MCF 10A (cell line): ENCODE data around the gene CDH12. TPM values are rescaled to one million over a fixed set of nuclear protein-coding genes. Genes with fewer than 3 reads are reported as not detected.

Experiments
- BruUV-seq: library from RNA; stranded (reverse); fragments of 400-500 nt; replicated peaks from 2 replicates; lab custom pipeline; 2021; lab: Mats Ljungman, UMichigan
- CTCF ChIA-PET: fragments of 300-600 bp; sonication (Branson Sonifier 250); formaldehyde crosslinking; extraction: SDS; loops from one replicate; lab custom pipeline; 2021; ENCODE audit warnings: antibody characterized with exemption, inconsistent platforms; lab: Yijun Ruan, JAX
- POLR2A ChIA-PET: fragments of 300-600, 350-650 bp; sonication (Branson Sonifier 250); formaldehyde crosslinking; extraction: SDS; loops from one replicate; lab custom pipeline; 2020; ENCODE audit warnings: antibody characterized with exemption, inconsistent platforms; lab: Yijun Ruan, JAX
- DNase-seq: peaks from one replicate; pipeline ENCODE4 v3.0.0-alpha.2; 2018; ENCODE audit not compliant: unreplicated experiment
- H3K27ac Mint-ChIP-seq: one replicate; pipeline ENCODE4 v1.8.0; 2022; ENCODE audit warnings: mild to moderate bottlenecking, low read depth, mixed read lengths; ENCODE audit not compliant: unreplicated experiment
- H3K27me3 Mint-ChIP-seq: one replicate; pipeline ENCODE4 v1.8.0; 2022; ENCODE audit warnings: mixed read lengths; ENCODE audit not compliant: insufficient read depth, unreplicated experiment
- H3K36me3 Mint-ChIP-seq: one replicate; pipeline ENCODE4 v1.8.0; 2022; ENCODE audit warnings: mild to moderate bottlenecking, moderate library complexity, mixed read lengths; ENCODE audit not compliant: insufficient read depth, unreplicated experiment
- H3K4me1 Mint-ChIP-seq: one replicate; pipeline ENCODE4 v1.8.0; 2022; ENCODE audit warnings: mixed read lengths; ENCODE audit not compliant: insufficient read depth, unreplicated experiment
- H3K4me3 Mint-ChIP-seq: one replicate; pipeline ENCODE4 v1.8.0; 2022; ENCODE audit warnings: mild to moderate bottlenecking, moderate library complexity, mixed read lengths; ENCODE audit not compliant: unreplicated experiment
- H3K9me3 Mint-ChIP-seq: one replicate; pipeline ENCODE4 v1.8.0; 2022; ENCODE audit warnings: mixed read lengths; ENCODE audit not compliant: unreplicated experiment
- intact Hi-C: fragments of 100-400 bp; cut with micrococcal nuclease; formaldehyde crosslinking; loops from 2 replicates; pipeline ENCODE4 v1.14.1; 2022
- total RNA-seq: library from RNA; stranded (reverse); gene quantifications from 2 replicates; pipeline ENCODE4 v1.2.3, GENCODE V29; 2022
- TF ChIP-seq, protein P1 (sequence below): fragments of 200-600 bp; IDR thresholded peaks from one replicate; pipeline ENCODE4 v1.8.0; 2022; ENCODE audit warnings: antibody characterized with exemption, mild to moderate bottlenecking; ENCODE audit not compliant: unreplicated experiment

Gene CDH12
- total RNA-seq, 1 experiment from 2014 or later: not detected

DNA sequence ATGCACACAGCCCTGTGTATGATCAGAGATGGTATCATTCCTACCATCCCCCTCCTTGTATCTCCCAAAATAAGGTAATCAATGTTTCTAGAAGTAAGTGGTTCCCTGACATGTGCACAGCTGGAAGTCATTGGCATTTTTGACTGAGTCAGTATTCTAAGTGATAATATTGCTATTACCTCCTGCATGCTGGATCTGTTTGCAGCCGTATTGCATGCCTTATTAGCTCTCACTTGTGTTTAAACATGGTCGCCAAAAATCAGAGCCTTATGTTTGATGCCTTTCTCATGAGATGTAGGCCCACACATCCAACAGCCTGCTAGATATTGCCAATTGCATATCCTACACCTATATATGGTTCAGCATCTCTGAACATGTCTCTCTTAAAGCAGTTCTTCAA lies 254.3 kb downstream of the CDH12 start:
- CTCF ChIA-PET: interaction anchor here (0.7 kb wide), 1 partner anchor 129 kb away, joined by 3 read pairs; no protein-coding TSS in a partner anchor
- Mint-ChIP-seq H3K27me3 (no peaks in the 10 kb centered on the region), H3K9me3 (peaks cover 7% of the 10 kb centered on the region), H3K36me3 (no peaks in the 10 kb centered on the region), H3K4me1 (peaks cover 14% of the 10 kb centered on the region), H3K27ac (no peak overlapping the region), H3K4me3 (no peak overlapping the region)
- no peak for DNase-seq
- intact Hi-C loops: no loop called here
- BruUV-seq: no TSS peak
- TF ChIP-seq, protein P1, sequence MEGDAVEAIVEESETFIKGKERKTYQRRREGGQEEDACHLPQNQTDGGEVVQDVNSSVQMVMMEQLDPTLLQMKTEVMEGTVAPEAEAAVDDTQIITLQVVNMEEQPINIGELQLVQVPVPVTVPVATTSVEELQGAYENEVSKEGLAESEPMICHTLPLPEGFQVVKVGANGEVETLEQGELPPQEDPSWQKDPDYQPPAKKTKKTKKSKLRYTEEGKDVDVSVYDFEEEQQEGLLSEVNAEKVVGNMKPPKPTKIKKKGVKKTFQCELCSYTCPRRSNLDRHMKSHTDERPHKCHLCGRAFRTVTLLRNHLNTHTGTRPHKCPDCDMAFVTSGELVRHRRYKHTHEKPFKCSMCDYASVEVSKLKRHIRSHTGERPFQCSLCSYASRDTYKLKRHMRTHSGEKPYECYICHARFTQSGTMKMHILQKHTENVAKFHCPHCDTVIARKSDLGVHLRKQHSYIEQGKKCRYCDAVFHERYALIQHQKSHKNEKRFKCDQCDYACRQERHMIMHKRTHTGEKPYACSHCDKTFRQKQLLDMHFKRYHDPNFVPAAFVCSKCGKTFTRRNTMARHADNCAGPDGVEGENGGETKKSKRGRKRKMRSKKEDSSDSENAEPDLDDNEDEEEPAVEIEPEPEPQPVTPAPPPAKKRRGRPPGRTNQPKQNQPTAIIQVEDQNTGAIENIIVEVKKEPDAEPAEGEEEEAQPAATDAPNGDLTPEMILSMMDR: no peak
- POLR2A ChIA-PET: no interaction called here

DNA sequence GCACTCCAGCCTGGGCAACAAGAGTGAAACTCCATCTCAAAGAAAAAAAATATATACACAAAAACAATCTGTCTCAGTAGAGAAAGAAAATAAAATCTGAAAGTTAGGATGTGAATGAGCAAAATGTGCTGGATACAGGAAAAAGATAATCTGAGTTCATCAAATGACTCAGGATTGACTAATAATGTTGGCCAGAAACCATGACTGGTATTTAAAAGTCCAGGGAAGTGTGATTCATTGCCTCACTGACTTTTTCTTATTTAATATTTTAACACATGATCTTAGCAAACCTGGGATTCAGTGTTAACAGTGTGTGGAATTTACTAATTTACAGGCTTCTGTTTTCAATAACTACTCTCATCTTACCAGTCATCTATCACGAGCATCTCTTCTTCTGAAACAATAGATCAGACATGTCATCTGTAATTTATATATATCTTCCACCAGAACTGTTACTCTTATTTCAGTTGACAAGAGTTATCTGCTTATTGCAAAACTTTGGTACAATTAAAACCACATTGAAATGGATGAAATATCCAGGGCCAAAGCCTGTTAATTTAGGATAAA lies 256.7 kb downstream of the CDH12 start:
- CTCF ChIA-PET: interaction anchor here (0.7 kb wide), 1 partner anchor 83 kb away, joined by 6 read pairs; no protein-coding TSS in a partner anchor
- TF ChIP-seq, protein P1: no peak
- H3K27ac Mint-ChIP-seq: no peak overlapping the region
- H3K4me3 Mint-ChIP-seq: no peak overlapping the region
- H3K36me3 Mint-ChIP-seq: no peaks in the 10 kb centered on the region
- H3K27me3 Mint-ChIP-seq: no peaks in the 10 kb centered on the region
- DNase-seq: peak; percentile 85
- peaks cover 14% of the 10 kb centered on the region for H3K4me1 Mint-ChIP-seq
- intact Hi-C loops: no loop called here
- POLR2A ChIA-PET: no interaction called here
- BruUV-seq: no TSS peak
- no peaks in the 10 kb centered on the region for H3K9me3 Mint-ChIP-seq

DNA sequence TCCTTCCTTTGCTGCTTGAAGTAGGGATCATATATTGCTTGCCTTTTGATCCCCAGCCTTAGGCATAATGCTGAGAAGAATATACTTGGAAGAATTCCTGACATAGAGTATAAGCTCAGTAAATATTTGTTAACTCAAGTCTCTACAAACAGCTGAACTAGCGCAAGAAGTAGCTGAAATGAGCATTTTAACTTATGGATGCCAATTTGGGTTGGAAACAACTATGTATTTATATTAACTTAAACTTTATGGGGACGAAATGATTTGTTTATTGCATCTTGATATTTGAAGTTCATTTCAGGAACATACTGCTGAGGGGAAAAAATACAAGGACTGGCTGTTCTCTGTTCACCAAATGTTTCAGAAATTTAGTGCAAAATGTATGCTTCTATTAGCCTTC lies 258.7 kb downstream of the CDH12 start:
- Mint-ChIP-seq H3K36me3 (no peaks in the 10 kb centered on the region), H3K27ac (no peak overlapping the region), H3K4me1 (peaks cover 14% of the 10 kb centered on the region), H3K4me3 (no peak overlapping the region), H3K9me3 (no peaks in the 10 kb centered on the region), H3K27me3 (no peaks in the 10 kb centered on the region)
- ChIA-PET POLR2A (interaction anchor here (0.5 kb wide), 1 partner anchor 248 kb away, joined by 3 read pairs; no protein-coding TSS in a partner anchor), CTCF (no interaction called here)
- TF ChIP-seq, protein P1: no peak
- DNase-seq: no peak
- BruUV-seq: no TSS peak
- intact Hi-C loops: no loop called here

DNA sequence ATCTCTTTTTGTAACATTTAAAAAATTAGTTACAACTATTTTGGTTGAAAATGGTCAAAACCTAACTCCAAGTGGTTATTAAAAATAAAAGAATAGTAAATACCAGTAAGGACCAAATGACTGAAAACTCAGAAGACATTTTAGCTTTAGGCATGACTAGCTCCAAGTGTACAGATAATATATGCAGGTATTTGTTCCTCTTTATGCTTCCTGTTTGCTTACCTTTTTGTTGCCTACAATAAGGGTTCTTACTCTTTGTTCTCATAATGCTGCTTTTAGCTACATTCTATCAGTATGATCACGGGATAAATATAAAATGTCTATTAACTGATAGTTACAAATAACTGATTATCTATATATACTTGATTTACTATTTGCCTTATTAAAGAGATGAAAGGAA lies 259.6 kb downstream of the CDH12 start:
- POLR2A ChIA-PET: no interaction called here
- no peaks in the 10 kb centered on the region for H3K27me3 Mint-ChIP-seq
- TF ChIP-seq, protein P1: no peak

More for the DNA sequence above, 259.6 kb downstream of the CDH12 start:
- no peak for DNase-seq
- Mint-ChIP-seq H3K4me3 (no peak overlapping the region), H3K36me3 (no peaks in the 10 kb centered on the region), H3K27ac (no peak overlapping the region), H3K9me3 (no peaks in the 10 kb centered on the region), H3K4me1 (peaks cover 14% of the 10 kb centered on the region)
- no TSS peak for BruUV-seq
- intact Hi-C loops: no loop called here
- CTCF ChIA-PET: interaction anchor here (0.6 to 0.9 kb wide), 3 partner anchors 20 to 45 kb away, joined by 3 to 5 read pairs (median 3); no protein-coding TSS in a partner anchor
